ENCODE measurements around the gene PRKCQ. TPM values are rescaled to one million over a fixed set of nuclear protein-coding genes. Genes with fewer than 3 reads are reported as not detected.

PRKCQ gene
- total RNA-seq, 1 donor from 2014 or later: 3.5 TPM

DNA sequence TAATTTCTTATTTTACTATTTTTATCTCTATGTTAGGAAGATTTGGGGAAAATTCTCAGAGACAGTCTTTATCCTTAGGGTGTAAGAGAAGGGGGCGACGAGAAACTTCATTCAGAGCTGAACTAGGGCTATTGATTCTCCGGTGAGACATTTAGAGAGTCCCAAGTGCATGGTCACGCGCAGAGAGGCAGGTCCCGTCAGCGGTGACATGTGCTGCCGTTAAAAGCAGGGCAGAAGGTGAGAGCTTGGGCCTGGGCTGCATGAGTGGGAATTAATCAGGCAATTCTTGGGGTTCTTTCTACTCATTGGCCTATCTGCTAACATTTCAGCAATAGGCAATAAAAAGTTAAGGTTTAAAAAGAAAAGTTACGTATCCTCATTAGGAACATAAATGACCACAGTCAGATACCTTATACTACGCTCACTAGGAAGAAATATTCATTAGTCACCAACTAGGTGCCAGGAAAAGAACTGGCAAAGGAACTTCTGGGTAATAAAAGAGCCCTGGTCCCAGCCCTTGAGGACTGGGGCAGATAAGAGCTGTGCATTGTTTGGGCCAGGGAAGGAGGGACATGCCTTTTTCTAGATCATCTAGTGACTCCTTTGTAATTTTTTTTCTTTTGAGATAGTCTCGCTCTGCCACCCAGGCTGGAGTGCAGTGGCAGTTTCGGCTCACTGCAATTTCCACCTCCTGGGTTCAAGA, 21.2 kb downstream of the PRKCQ start:
- no peaks in the 10 kb centered on the region for H3K79me2 ChIP-seq (ENCODE audit: low read depth)
- H3K9ac ChIP-seq: no peak overlapping the region
- no peaks in the 10 kb centered on the region for H3F3A ChIP-seq (ENCODE audit: low read depth)
- TF ChIP-seq EZH2 (IDR thresholded peaks at IDR 0.05): no peak
- no peak for TF ChIP-seq EZH2phosphoT487 (IDR thresholded peaks at IDR 0.05)
- TF ChIP-seq, protein P1, sequence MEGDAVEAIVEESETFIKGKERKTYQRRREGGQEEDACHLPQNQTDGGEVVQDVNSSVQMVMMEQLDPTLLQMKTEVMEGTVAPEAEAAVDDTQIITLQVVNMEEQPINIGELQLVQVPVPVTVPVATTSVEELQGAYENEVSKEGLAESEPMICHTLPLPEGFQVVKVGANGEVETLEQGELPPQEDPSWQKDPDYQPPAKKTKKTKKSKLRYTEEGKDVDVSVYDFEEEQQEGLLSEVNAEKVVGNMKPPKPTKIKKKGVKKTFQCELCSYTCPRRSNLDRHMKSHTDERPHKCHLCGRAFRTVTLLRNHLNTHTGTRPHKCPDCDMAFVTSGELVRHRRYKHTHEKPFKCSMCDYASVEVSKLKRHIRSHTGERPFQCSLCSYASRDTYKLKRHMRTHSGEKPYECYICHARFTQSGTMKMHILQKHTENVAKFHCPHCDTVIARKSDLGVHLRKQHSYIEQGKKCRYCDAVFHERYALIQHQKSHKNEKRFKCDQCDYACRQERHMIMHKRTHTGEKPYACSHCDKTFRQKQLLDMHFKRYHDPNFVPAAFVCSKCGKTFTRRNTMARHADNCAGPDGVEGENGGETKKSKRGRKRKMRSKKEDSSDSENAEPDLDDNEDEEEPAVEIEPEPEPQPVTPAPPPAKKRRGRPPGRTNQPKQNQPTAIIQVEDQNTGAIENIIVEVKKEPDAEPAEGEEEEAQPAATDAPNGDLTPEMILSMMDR (IDR thresholded peaks at IDR 0.05): no peak
- H3K9me3 ChIP-seq (ENCODE audit: low read depth): no peaks in the 10 kb centered on the region
- no peak for DNase-seq (ENCODE audit: low spot score)
- H3K27me3 ChIP-seq: no peaks in the 10 kb centered on the region
- Mint-ChIP-seq H3K27ac (no peak overlapping the region), H3K36me3 (no peaks in the 10 kb centered on the region), H3K4me1 (peaks cover 17% of the 10 kb centered on the region), H3K27me3 (ENCODE audit: insufficient read depth, low read depth) (peaks cover 3% of the 10 kb centered on the region), H3K9me3 (no peaks in the 10 kb centered on the region), H3K4me3 (no peak overlapping the region)
- H3K4me3 ChIP-seq: no peak overlapping the region
- no peak overlapping the region for H2AFZ ChIP-seq (replicated peaks)
- H3K4me2 ChIP-seq: no peak overlapping the region
- no peaks in the 10 kb centered on the region for H4K20me1 ChIP-seq (ENCODE audit: low read depth)
- peaks cover 16% of the 10 kb centered on the region for H3K4me1 ChIP-seq
- no peak overlapping the region for H3K27ac ChIP-seq
- H3K36me3 ChIP-seq: no peaks in the 10 kb centered on the region

DNA sequence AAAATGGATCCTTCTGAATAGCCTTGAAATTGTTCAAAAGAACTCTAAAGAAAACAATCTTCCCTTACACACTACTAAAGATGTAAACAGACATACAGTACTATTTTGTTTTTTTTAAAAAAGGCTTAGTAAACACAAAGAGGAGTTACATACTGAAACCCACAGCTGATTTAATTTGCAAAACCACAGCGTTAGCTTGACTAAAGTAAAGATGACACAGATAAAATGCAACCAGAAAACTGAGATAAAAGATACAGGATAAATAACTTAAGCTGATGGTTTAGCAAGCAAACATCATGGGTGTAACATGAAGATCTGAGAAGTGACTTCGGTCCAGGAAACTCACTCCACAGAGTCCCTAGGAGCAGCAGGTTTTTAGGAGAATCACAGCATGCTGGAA, 21.8 kb downstream of the PRKCQ start:
- Histone ChIP-seq H3K9me3 (ENCODE audit: low read depth) (no peaks in the 10 kb centered on the region), H3F3A (ENCODE audit: low read depth) (no peaks in the 10 kb centered on the region), H3K27me3 (no peaks in the 10 kb centered on the region), H3K36me3 (no peaks in the 10 kb centered on the region), H3K4me2 (no peak overlapping the region), H3K4me3 (no peak overlapping the region), H4K20me1 (ENCODE audit: low read depth) (no peaks in the 10 kb centered on the region), H3K4me1 (peaks cover 16% of the 10 kb centered on the region), H3K27ac (no peak overlapping the region), H3K9ac (no peak overlapping the region), H3K79me2 (ENCODE audit: low read depth) (no peaks in the 10 kb centered on the region), H2AFZ (replicated peaks) (no peak overlapping the region)
- Mint-ChIP-seq H3K27ac (no peak overlapping the region), H3K9me3 (no peaks in the 10 kb centered on the region), H3K4me1 (peaks cover 10% of the 10 kb centered on the region), H3K4me3 (no peak overlapping the region), H3K27me3 (ENCODE audit: insufficient read depth, low read depth) (peaks cover 2% of the 10 kb centered on the region), H3K36me3 (no peaks in the 10 kb centered on the region)
- no peak for DNase-seq (ENCODE audit: low spot score)
- no peak for TF ChIP-seq EZH2 (IDR thresholded peaks at IDR 0.05)
- TF ChIP-seq EZH2phosphoT487 (IDR thresholded peaks at IDR 0.05): no peak
- TF ChIP-seq, protein P1 (IDR thresholded peaks at IDR 0.05): no peak

DNA sequence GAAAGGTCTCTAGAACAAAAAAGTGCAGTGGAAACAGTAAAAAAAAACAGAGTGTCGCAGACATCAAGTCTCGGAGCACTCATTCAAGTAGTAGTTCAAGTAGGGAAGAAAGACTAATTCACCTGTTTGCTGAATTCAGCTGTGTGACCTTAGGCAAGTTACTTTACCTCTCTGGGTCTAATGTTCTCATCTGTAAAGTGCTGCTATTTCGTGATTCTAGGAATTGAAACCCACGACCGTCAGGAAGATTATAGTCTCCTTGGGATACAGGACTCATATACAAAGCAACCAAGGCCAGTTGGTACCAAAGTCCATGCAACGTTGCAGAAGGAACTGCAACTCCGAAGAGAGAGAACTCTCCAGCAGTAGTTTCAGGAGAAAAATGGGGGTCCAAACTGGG, 26.1 kb downstream of the PRKCQ start:
- H3K27me3 Mint-ChIP-seq (ENCODE audit: insufficient read depth, low read depth): peaks cover 2% of the 10 kb centered on the region
- H3K4me3 ChIP-seq: no peak overlapping the region
- H3K4me2 ChIP-seq: no peak overlapping the region
- H3K4me3 Mint-ChIP-seq: no peak overlapping the region
- no peaks in the 10 kb centered on the region for H3K27me3 ChIP-seq
- no peak overlapping the region for H3K27ac Mint-ChIP-seq
- DNase-seq (ENCODE audit: low spot score): no peak
- no peaks in the 10 kb centered on the region for H4K20me1 ChIP-seq (ENCODE audit: low read depth)
- no peaks in the 10 kb centered on the region for H3K9me3 Mint-ChIP-seq
- H3K27ac ChIP-seq: no peak overlapping the region
- H3K9ac ChIP-seq: no peak overlapping the region
- no peaks in the 10 kb centered on the region for H3K9me3 ChIP-seq (ENCODE audit: low read depth)
- no peaks in the 10 kb centered on the region for H3K36me3 Mint-ChIP-seq
- no peaks in the 10 kb centered on the region for H3K4me1 Mint-ChIP-seq
- H3K36me3 ChIP-seq: no peaks in the 10 kb centered on the region
- TF ChIP-seq EZH2phosphoT487 (IDR thresholded peaks at IDR 0.05) (no peak), EZH2 (IDR thresholded peaks at IDR 0.05) (no peak)
- TF ChIP-seq, protein P1 (IDR thresholded peaks at IDR 0.05): no peak
- H3F3A ChIP-seq (ENCODE audit: low read depth): no peaks in the 10 kb centered on the region
- no peaks in the 10 kb centered on the region for H3K79me2 ChIP-seq (ENCODE audit: low read depth)
- no peak overlapping the region for H2AFZ ChIP-seq (replicated peaks)
- H3K4me1 ChIP-seq: no peaks in the 10 kb centered on the region

All from neural progenitor cell (in vitro differentiated cells).